ENCODE measurements around the gene C22orf23.

The C22orf23 gene

GRCh38 chr22:37943825-37944198 is 9.6 kb downstream of the C22orf23 start:
- Histone ChIP-seq H3K4me2 (ENCODE audit: low read length) (no peak overlapping the region), H3K4me1 (ENCODE audit: low read length) (no peaks in the 10 kb centered on the region), H3K9me3 (ENCODE audit: insufficient read depth, low read length) (no peaks in the 10 kb centered on the region), H3K9ac (ENCODE audit: low read length) (no peak overlapping the region), H3K79me2 (ENCODE audit: low read length) (no peaks in the 10 kb centered on the region), H4K20me1 (ENCODE audit: insufficient read depth, low read length) (no peaks in the 10 kb centered on the region), H3K4me3 (ENCODE audit: low read length) (no peak overlapping the region), H2AFZ (ENCODE audit: low read depth, low read length) (no peak overlapping the region), H3K36me3 (replicated peaks; ENCODE audit: low read depth, low read length) (peaks cover 2% of the 10 kb centered on the region), H3K27ac (ENCODE audit: low read length) (no peak overlapping the region), H3K27me3 (ENCODE audit: low read depth, low read length) (no peaks in the 10 kb centered on the region)
- no peak for TF ChIP-seq EZH2phosphoT487 (IDR thresholded peaks at IDR 0.05; ENCODE audit: low read depth)
- no peak for TF ChIP-seq CTCF (IDR thresholded peaks at IDR 0.05; ENCODE audit: low read depth, low read length)

- Histone ChIP-seq H3K27me3 (ENCODE audit: low read depth, low read length) (no peaks in the 10 kb centered on the region), H4K20me1 (ENCODE audit: insufficient read depth, low read length) (no peaks in the 10 kb centered on the region), H2AFZ (ENCODE audit: low read depth, low read length) (no peak overlapping the region), H3K79me2 (ENCODE audit: low read length) (no peaks in the 10 kb centered on the region), H3K4me2 (ENCODE audit: low read length) (no peak overlapping the region), H3K4me1 (ENCODE audit: low read length) (no peaks in the 10 kb centered on the region), H3K27ac (ENCODE audit: low read length) (no peak overlapping the region), H3K9ac (ENCODE audit: low read length) (no peak overlapping the region), H3K36me3 (replicated peaks; ENCODE audit: low read depth, low read length) (peaks cover 2% of the 10 kb centered on the region), H3K9me3 (ENCODE audit: insufficient read depth, low read length) (no peaks in the 10 kb centered on the region), H3K4me3 (ENCODE audit: low read length) (no peak overlapping the region)
- no peak for TF ChIP-seq CTCF (IDR thresholded peaks at IDR 0.05; ENCODE audit: low read depth, low read length)
- no peak for TF ChIP-seq EZH2phosphoT487 (IDR thresholded peaks at IDR 0.05; ENCODE audit: low read depth)
Observed at GRCh38 chr22:37943136-37943824, 10.1 kb downstream of the C22orf23 start.

- no peaks in the 10 kb centered on the region for H3K27me3 ChIP-seq (ENCODE audit: low read depth, low read length)
- H3K27ac ChIP-seq (ENCODE audit: low read length), result no peak overlapping the region
- H3K4me1 ChIP-seq (ENCODE audit: low read length), result no peaks in the 10 kb centered on the region
- TF ChIP-seq CTCF (IDR thresholded peaks at IDR 0.05; ENCODE audit: low read depth, low read length) (no peak), EZH2phosphoT487 (IDR thresholded peaks at IDR 0.05; ENCODE audit: low read depth) (no peak)
- H4K20me1 ChIP-seq (ENCODE audit: insufficient read depth, low read length), result no peaks in the 10 kb centered on the region
- no peak overlapping the region for H2AFZ ChIP-seq (ENCODE audit: low read depth, low read length)
- no peaks in the 10 kb centered on the region for H3K9me3 ChIP-seq (ENCODE audit: insufficient read depth, low read length)
- no peak overlapping the region for H3K4me3 ChIP-seq (ENCODE audit: low read length)
- no peaks in the 10 kb centered on the region for H3K79me2 ChIP-seq (ENCODE audit: low read length)
- no peak overlapping the region for H3K9ac ChIP-seq (ENCODE audit: low read length)
- H3K4me2 ChIP-seq (ENCODE audit: low read length), result no peak overlapping the region
- H3K36me3 ChIP-seq (replicated peaks; ENCODE audit: low read depth, low read length), result peaks cover 2% of the 10 kb centered on the region
Observed at GRCh38 chr22:37942133-37942532, 11.3 kb downstream of the C22orf23 start.

- H3K27me3 ChIP-seq (ENCODE audit: low read depth, low read length), result no peaks in the 10 kb centered on the region
- H3K9ac ChIP-seq (ENCODE audit: low read length), result no peak overlapping the region
- H4K20me1 ChIP-seq (ENCODE audit: insufficient read depth, low read length), result no peaks in the 10 kb centered on the region
Observed at GRCh38 chr22:37940698-37941376, 12.6 kb downstream of the C22orf23 start.

More at GRCh38 chr22:37940698-37941376, 12.6 kb downstream of the C22orf23 start:
- Histone ChIP-seq H3K36me3 (replicated peaks; ENCODE audit: low read depth, low read length) (peaks cover 2% of the 10 kb centered on the region), H2AFZ (ENCODE audit: low read depth, low read length) (no peak overlapping the region), H3K4me2 (ENCODE audit: low read length) (no peak overlapping the region), H3K4me1 (ENCODE audit: low read length) (no peaks in the 10 kb centered on the region), H3K9me3 (ENCODE audit: insufficient read depth, low read length) (no peaks in the 10 kb centered on the region), H3K27ac (ENCODE audit: low read length) (no peak overlapping the region), H3K79me2 (ENCODE audit: low read length) (no peaks in the 10 kb centered on the region), H3K4me3 (ENCODE audit: low read length) (no peak overlapping the region)
- TF ChIP-seq CTCF (IDR thresholded peaks at IDR 0.05; ENCODE audit: low read depth, low read length) (no peak), EZH2phosphoT487 (IDR thresholded peaks at IDR 0.05; ENCODE audit: low read depth) (no peak)
